HCT116 (cell line): ENCODE results near the gene GJD3.

Experiments used
- CEBPB ChIP-seq: IDR thresholded peaks from 2 replicates; pipeline ENCODE4 v1.6.1; 2012; ENCODE audit warnings: low read depth
- CTCF ChIP-seq, 3 experiments: fragments of 200-600 bp in 1 of 3; sonication (generic) in 1 of 3; IDR thresholded peaks in 2 of 3; conservative IDR thresholded peaks in 1 of 3; 2 replicates each; pipeline ENCODE4 v1.5.1; 2012 to 2017; ENCODE audit warnings: low read depth in 2 of 3, low read length in 2 of 3, antibody characterized with exemption in 1 of 3, borderline replicate concordance in 1 of 3, control low read depth in 1 of 3, mild to moderate bottlenecking in 1 of 3, mixed read lengths in 1 of 3, mixed run types in 1 of 3, moderate library complexity in 1 of 3; ENCODE audit not compliant: insufficient read depth in 1 of 3
- SIN3A ChIP-seq: IDR thresholded peaks from 2 replicates; pipeline ENCODE4 v1.6.1; 2012; ENCODE audit warnings: low read depth
- YY1 ChIP-seq: IDR thresholded peaks from 2 replicates; pipeline ENCODE4 v1.6.1; 2011; ENCODE audit warnings: low read length, low read depth, moderate library complexity, mild to moderate bottlenecking; ENCODE audit not compliant: insufficient replicate concordance; ENCODE audit errors: extremely low read depth
- ZNF274 ChIP-seq: fragments of 200-500 bp; sonication (Bioruptor generic); IDR thresholded peaks from 2 replicates; pipeline ENCODE4 v1.6.1; 2014; ENCODE audit warnings: mild to moderate bottlenecking, low read depth, low read length, inconsistent platforms

DNA sequence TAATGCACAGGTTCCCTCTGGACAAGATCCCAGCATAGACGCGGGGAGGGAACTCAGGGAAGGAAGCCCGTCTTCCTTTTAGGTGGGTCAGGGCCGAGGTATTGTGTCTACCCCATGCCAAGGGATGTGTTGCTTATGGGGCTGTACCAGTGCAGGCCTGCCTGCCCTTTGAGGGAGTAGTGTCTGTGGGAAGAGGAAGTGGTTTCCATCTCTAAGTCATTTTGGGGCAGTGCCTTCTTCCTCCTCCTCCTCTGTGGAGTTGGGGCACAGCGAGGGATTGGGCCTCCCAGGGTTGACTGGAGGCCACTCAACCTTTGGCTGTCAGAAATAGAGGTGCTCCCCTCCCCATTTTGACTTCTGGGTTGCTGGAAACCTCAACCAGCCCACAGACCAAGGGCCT, 26.5 kb downstream of the GJD3 start:
- TF ChIP-seq SIN3A (no peak), CEBPB (no peak), ZNF274 (no peak), CTCF (IDR thresholded peaks at IDR 0.05 in 2 of 3, conservative IDR thresholded peaks at IDR 0.05 in 1 of 3; ENCODE audit: borderline replicate concordance in 1 of 3, insufficient read depth in 1 of 3, low read depth in 2 of 3, low read length in 2 of 3) (no peak), YY1 (no peak)
